CD4-positive, alpha-beta T cell treated with Interleukin-15 for 4 hours (primary cell): ENCODE data around the gene DBET.
"Not testable (repeated sequence)": the region's sequence is repeated elsewhere in the genome, so short reads cannot be mapped to it uniquely, and the experiment has no call there.

ENCODE experiments used
- DNase-seq: peaks from one replicate; pipeline ENCODE4 v3.0.0-alpha.2; 2020; ENCODE audit warnings: low spot score

The DBET gene

DNA sequence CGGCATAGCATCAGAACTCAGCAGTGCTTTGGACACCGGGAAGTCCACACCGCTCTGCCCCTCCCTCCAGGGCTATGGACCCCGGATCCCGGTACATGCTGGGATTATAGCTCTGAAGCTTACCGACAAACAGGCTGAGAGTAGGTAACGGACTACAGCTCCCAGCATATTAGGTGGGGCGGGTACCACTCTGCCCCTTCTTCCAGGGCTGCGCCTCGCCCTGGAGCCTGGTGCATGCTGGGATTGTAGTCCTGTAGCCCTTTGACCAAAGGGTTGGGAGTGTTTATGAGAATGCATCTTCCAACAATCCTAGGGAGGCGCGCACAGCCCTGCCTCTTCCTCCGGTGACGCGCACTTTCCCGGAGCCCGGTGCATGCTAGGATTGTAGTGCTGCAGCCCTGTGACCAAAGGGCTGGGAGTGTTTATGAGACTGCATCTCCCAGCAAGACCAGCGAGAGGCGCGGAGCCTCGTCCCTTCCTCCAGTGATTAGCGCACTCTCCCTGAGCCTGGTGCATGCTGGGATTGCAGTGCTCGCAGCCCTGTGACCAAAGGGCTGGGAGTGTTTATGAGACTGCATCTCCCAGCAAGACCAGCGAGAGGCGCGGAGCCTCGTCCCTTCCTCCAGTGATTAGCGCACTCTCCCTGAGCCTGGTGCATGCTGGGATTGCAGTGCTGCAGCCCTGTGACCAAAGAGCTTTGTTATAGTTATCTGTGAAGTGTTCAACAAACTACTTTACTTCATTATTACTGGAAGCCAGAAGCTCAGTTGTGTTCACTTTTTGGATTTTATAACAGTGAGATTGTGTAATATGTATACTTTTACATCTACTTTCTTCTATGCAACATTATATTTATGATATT lies 14.7 kb upstream of the DBET start:
- not testable (repeated sequence) for DNase-seq

DNA sequence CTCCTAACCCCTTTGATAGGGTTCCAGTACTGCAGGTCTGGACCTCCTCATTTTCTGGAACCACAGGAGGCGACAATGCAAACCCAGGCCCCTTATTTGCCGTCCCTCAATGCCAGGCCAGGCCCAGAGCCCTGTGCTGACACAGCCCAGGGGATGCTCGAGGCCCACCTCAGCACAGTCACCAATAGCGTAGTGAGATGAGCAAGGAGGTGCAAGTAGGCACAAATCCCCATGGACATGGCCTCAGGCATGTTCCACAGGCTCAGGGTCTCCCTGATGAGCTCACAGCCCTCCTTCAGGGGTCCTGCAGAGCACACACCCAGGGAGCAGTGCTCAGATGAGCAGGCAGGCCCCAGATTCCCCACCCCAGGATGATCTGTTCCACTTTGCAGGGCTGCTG lies 5.3 kb upstream of the DBET start:
- DNase-seq = not testable (repeated sequence)

DNA sequence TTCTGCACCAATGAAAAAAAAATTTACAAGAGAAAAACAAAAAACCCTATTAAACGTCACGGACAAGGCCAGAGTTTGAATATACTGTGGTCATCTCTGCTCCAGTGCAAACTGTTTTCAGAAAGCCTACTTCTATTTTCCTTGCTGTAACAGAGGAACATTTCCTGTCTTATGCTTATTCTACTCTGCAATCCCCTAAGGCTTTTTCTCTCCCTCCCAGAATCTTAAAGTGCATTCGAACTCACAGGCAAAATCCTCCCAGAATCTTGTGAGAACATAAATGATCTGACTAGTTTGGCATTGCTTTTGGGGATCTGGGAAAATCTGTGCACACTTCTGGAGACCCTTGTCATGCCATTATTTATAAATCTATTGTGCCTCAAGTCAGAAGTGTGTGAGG lies 503 bp downstream of the DBET start:
- not testable (repeated sequence) for DNase-seq

DNA sequence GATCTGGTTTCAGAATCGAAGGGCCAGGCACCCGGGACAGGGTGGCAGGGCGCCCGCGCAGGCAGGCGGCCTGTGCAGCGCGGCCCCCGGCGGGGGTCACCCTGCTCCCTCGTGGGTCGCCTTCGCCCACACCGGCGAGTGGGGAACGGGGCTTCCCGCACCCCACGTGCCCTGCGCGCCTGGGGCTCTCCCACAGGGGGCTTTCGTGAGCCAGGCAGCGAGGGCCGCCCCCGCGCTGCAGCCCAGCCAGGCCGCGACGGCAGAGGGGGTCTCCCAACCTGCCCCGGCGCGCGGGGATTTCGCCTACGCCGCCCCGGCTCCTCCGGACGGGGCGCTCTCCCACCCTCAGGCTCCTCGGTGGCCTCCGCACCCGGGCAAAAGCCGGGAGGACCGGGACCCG lies 4.0 kb downstream of the DBET start:
- not testable (repeated sequence) for DNase-seq

DNA sequence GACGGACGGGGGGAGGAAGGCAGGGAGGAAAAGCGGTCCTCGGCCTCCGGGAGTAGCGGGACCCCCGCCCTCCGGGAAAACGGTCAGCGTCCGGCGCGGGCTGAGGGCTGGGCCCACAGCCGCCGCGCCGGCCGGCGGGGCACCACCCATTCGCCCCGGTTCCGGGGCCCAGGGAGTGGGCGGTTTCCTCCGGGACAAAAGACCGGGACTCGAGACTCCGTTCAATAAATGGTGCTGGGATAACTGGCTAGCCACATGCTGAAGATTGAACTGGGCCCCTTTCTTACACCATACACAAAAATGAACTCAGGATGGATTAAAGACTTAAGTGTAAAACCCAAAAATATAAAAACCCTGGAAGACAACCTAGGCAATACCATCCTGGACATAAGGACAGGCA lies 28.8 kb downstream of the DBET start:
- DNase-seq = not testable (repeated sequence)

DNA sequence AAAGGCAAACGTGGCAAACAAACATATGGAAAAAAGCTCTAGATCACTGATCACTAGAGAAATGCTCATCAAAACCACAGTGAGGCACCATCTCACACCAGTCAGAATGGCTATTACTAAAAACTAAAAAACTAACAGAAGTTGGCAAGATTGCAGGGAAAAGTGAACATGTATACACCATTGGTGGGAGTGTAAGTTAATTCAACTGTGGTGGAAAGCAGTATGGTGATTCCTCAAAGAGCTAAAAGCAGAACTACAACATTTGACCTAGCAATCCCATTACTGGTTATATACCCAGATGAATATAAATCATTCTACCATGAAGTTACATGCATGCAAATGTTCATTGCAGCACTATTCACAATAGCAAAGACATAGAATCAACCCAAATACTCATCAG lies 29.7 kb downstream of the DBET start:
- not testable (repeated sequence) for DNase-seq

DNA sequence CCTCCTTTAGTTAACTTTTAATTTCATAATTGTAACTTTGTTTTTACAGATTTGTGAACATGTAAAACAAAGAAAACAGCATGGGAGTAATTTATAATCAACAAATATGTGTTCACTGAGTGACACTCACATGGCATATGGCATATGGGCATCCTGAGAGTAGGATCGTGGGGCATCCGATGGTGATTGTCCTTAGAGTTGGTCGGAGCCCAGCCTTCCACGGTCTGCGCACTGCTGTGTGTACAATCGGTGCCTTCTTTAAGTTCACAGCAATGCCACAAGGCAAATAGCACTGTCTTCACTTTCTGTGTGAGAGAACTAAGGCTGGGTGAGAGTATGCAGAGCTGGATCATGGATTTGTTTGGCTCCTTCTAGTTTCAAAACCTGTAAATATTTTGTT lies 31.0 kb downstream of the DBET start:
- not testable (repeated sequence) for DNase-seq

DNA sequence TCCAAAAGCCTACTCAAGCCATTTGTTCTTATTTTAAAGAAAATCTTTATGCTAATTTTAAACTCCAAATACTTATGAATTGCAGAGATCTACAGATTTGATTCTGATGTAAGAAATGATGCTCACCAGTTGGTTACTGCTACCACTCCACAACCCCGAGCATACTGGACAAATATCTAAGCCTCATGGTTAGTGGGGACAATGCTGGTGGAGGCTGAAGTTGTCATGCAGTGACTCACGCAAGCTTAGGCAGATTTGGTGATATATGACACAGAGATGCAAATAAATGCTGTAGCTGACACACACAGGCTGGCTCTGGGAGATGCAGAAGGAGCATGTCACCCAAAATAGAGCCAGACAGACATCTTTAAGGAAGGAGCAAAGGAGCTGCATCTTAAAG lies 35.3 kb downstream of the DBET start:
- DNase-seq = not testable (repeated sequence)

DNA sequence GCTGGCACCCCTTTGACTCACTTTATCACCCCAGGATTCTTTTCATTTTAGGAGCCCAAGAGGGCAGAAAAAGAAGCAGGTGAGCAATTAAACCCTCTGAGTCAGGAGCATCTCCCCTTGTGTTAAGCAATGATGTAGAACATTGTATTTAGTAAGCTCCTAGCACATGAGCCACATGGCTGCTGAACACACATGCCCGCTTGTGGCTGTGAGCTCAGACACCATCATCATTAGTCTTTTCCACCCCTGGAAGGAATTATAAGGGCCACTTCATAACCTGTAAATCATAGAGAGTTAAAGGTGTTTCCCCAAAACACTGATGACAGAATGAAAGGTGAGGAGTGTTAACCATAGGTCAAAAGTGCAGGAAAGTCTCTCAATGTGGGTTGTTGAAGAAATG lies 37.2 kb downstream of the DBET start:
- DNase-seq = not testable (repeated sequence)

DNA sequence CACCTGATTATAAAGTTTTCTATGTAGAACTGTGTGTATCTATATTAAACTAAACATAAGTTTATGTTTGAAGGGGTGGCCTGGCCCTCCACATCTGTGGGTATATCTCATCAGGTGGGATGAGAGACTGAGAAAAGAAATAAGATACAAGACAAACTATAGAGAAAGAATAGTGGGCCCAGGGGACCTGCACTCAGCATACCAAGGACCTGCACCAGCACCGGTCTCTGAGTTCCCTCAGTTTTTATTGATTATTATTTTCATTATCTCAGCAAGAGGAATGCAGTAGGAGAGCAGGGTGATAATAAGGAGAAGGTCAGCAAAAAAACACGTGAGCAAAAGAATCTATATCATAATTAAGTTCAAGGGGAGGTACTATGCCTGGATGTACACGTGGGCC lies 41.9 kb downstream of the DBET start:
- not testable (repeated sequence) for DNase-seq

DNA sequence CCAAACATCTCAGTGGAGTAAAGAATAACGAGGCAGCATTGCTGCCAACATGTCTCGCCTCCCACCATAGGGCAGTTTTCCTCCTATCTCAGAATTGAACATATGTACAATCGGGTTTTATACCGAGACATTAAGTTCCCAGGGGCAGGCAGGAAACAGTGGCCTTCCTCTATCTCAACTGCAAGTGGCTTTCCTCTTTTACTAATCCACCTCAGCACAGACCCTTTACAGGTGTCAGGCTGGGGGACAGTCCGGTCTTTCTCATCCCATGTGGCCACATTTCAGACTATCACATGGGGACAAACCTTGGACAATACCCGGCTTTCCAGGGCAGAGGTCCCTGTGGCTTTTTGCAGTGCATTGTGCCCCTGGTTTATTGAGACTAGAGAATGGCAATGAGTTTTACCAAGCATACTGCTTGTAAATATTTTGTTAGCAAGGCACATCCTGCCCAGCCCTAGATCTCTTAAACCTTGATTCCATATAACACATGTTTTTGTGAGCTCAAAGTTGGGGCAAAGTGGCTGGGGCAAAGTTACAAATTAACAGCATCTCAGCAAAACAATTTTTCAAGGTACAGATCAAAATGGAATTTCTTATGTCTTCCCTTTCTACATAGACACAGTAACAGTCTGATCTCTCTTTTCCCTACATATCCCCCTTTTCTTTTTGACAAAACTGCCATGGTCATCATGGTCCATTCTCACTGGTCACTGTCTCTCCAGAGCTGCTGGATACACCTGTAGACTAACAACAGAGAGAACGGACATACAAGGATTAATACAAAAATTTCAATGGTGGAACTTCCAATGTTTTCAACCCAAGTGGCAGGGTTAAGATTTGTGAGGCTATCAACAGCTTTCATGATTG lies 42.5 kb downstream of the DBET start:
- DNase-seq = not testable (repeated sequence)

DNA sequence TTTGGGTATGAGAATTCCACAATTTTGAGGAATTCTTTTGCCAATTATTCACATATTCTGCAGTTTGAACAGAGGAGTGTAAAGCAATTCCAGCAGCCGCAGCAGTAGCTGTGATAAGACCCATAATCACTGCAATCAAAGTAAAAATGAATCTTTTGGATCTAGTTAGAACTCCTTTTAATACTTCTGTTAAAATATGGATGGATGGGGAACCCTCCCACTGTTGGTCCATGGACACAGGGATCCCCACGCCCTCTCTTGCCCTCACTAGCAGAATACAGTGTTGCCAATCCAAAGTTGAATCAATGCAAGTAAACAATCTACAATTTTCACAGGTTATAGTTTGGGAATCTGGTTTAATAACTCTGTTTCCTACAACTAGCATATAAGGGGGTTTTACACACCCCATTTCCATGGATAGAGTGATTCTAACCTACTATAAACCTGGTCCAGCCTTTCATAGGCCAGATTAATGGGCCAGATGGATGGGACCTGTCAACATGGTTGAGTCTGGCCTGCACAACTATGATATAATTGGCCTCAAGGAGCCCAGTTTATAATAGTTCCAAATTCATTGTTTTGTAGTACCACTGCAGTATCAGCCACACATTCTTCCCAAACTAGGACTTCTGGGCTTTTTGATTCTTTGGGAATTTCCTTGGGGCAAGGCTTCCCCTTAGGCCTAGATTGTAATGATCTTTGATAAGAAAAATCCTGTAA lies 43.6 kb downstream of the DBET start:
- not testable (repeated sequence) for DNase-seq

DNA sequence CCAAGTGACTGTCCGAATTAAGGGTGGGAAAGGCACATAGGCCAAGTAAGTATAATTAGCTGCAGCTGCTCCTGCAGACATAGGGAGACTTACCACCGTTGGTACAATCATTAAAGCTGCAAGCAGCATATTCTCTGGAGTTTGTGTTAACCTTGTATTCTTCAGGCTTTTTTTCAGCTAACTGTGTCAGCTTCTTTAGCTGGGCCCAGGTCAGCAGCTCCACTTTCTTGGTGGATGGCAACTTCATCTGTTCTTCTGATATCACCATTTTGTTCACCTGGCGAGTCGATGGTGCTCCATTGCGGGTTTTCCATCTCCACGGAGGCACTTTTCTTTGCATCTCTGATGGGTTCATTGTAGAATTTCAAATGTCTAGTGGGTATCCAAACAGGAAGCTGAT lies 44.5 kb downstream of the DBET start:
- not testable (repeated sequence) for DNase-seq

DNA sequence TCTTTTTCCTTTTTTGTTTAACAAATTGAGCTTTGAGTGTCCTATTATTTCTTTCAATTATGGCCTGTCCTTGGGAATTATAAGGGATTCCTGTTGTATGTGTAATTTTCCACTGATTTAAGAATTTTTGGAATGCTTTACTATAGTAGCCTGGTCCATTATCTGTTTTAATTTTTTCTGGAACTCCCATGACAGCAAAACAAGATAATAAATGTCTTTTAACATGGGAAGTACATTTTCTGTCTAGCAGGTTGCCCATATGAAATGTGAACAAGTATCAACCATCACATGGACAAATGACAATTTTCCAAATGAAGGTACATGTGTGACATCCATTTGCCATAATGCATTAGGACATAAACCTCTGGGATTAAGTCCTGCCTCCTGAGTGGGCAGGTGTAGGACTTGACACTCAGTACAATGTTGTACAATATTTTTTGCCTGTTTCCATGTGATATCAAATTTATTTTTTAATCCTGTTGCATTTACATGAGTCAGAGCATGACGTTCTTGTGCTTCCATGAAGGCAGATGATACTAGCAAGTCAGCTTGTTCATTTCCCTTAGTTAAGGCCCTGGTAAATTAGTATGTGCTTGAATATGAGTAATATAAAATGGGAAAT lies 45.2 kb downstream of the DBET start:
- DNase-seq = not testable (repeated sequence)

DNA sequence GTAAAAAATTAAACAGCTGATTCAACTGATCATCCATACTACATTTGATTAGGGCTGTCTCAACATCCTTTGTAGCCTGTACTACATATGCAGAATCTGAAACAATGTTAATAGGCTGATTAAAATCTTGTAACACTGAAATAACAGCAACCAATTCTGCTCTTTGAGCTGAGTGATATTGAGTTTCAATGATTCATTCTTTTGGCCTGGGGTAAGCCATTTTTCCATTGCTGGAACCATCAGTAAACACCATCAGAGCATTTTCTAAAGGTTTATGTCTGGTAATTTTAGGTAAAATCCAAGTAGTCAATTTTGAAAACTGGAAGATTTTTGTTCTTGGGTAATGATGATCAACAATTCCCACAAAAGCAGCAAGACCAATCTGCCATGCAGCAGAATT lies 45.7 kb downstream of the DBET start:
- not testable (repeated sequence) for DNase-seq

DNA sequence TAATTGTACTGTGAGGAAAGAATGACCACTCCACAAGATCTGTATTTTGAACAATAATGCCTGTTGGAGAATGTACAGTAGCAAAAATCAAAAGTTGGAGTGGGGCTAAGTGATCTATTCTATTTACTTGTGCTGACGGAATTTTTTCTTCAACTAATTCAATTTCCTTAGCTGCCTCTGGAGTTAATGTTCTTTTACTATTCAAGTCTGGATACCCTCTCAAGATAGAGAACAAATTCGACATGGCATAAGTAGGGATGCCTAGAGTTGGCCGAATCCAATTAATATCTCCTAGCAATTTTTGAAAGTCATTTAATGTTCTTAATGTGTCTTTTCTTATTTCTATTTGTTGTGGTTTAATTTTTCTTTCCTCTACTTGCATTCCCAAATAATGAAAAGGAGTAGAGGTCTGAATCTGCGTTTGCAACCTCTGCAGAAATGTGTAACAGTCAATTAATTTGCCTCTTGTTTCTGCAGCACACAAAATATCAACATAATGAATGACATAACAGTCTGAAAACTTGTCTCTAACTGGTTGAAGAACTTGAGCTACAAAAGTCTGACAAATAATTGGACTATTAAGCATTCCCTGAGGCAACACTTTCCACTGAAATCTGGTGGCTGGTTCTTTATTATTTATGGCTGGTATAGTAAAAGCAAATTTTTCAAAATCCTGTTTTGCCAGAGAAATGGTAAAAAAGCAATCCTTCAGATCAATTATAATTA lies 46.4 kb downstream of the DBET start:
- not testable (repeated sequence) for DNase-seq

DNA sequence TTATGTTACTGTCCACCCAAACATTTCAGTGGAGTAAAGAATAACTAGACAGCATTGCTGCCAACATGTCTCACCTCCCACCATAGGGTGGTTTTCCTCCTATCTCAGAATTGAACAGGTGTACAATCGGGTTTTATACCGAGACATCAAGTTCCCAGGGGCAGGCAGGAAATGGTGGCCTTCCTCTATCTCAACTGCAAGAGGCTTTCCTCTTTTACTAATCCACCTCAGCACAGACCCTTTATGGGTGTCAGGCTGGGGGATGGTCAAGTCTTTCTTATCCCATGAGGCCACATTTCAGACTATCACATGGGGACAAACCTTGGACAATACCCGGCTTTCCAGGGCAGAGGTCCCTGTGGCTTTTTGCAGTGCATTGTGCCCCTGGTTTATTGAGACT lies 48.6 kb downstream of the DBET start:
- DNase-seq = not testable (repeated sequence)

DNA sequence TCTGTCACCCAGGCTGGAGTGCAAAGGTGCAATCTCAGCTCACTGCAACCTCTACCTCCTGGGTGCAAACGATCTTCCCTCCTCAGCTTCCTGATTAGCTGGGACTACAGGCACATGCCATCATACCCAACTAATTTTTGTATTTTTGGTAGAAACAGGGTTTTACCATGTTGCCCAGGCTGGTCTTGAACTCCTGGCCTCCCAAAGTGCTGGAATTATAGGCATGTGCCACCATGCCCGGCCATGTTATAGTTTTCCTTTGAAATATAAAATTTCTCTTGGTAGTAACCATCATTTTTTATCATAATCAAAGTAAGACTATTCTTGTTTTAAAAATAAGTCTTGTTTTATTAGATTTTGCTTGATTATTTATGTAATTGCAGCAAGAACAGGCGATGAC lies 50.7 kb downstream of the DBET start:
- DNase-seq = not testable (repeated sequence)
